Gastroesophageal sphincter (tissue), 3 donors: Measurements from ENCODE around the gene MYO9B.

Experiments used
- CTCF ChIP-seq, 4 experiments: fragments of 200-600 bp in 2 of 4; fragments of 450-650 bp in 2 of 4; sonication (generic) in 1 of 4; IDR thresholded peaks; one replicate each; pipeline ENCODE4 v1.5.1; 2017 to 2019; ENCODE audit warnings: antibody characterized with exemption in 4 of 4, mild to moderate bottlenecking in 2 of 4, moderate library complexity in 2 of 4
- POLR2A ChIP-seq, 2 donors: fragments of 450-650 bp; IDR thresholded peaks; one replicate each; pipeline ENCODE4 v1.6.1; 2017; ENCODE audit warnings: antibody characterized with exemption in 2 of 2, mild to moderate bottlenecking in 2 of 2, moderate library complexity in 1 of 2

GRCh38 chr19:17076543-17076991, 990 bp downstream of the MYO9B start:
- no peak for TF ChIP-seq CTCF (IDR thresholded peaks at IDR 0.05)
- TF ChIP-seq POLR2A (IDR thresholded peaks at IDR 0.05) = no peak
